H1 (cell line): ENCODE data around the gene ISG15. TPM values are rescaled to one million over a fixed set of nuclear protein-coding genes. Genes with fewer than 3 reads are reported as not detected.

Experiments
- polyA plus RNA-seq, 7 experiments: library from polyadenylated mRNA; depleted of rRNA in 3 of 7; stranded (reverse) in 5 of 7; unstranded in 2 of 7; fragments of >200 nt in 5 of 7; fragments of 200-250 nt in 2 of 7; gene quantifications; 1 replicate in 5 of 7; 2 replicates in 1 of 7; 4 replicates in 1 of 7; pipeline versions ENCODE4 v1.2.1 to v1.2.3, GENCODE V29; 2011 to 2013; ENCODE audit warnings: missing spikeins in 2 of 7, mixed read lengths in 2 of 7
- total RNA-seq: library from RNA; stranded (reverse); fragmentation: NEBNext Ultra II Directional; extraction: Animal tissue kit (Norgen Biotek cat#: 25700); gene quantifications from 2 replicates; pipeline ENCODE4 v1.2.1, GENCODE V29; 2021
- TF ChIP-seq, protein P1 (sequence below): fragments of 300-600 bp; sonication (generic); IDR thresholded peaks from 2 replicates; pipeline ENCODE4 v1.7.1; 2012; ENCODE audit warnings: low read length, moderate library complexity, mild to moderate bottlenecking, inconsistent platforms; ENCODE audit not compliant: insufficient replicate concordance

ISG15 gene
- total and polyA plus RNA-seq, 2 of the 8 experiments (the other 6 are each of a cell fraction or from before 2014, with no cell fraction given), result 29.3 to 121 TPM

DNA sequence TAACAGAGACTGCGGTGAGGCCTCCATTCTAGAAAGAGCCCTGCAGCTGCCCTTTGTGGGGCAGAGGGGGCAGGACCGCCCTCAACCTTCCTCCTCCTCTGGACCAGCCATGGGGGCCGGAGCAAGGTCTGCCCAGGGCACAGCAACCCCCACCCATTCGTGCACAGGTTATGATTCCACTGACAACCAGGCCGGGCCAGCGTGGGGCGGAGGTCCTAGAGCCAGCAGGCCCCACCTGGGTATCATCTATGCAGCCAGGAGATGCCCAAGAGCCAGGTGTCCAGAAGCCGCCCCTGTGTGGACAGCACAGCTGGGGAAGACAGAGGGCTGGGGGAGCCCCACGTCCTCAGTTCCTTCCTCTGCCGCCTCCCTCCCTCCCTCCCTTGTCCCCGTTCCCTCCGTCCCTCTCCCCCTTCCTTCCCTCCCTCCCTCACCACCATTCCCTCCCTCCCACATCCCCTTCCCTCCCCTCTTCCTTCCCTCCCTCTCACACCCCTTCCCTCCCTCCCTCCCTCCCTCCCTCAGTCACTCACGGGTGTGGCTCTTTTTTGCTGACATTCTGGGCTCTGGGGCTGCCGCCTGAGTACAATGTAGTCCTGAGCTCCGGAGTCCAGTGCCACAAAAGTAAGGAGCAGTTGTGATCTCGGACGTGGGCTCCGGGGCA is 48.5 kb downstream of the ISG15 start (continued):
- TF ChIP-seq, protein P1, sequence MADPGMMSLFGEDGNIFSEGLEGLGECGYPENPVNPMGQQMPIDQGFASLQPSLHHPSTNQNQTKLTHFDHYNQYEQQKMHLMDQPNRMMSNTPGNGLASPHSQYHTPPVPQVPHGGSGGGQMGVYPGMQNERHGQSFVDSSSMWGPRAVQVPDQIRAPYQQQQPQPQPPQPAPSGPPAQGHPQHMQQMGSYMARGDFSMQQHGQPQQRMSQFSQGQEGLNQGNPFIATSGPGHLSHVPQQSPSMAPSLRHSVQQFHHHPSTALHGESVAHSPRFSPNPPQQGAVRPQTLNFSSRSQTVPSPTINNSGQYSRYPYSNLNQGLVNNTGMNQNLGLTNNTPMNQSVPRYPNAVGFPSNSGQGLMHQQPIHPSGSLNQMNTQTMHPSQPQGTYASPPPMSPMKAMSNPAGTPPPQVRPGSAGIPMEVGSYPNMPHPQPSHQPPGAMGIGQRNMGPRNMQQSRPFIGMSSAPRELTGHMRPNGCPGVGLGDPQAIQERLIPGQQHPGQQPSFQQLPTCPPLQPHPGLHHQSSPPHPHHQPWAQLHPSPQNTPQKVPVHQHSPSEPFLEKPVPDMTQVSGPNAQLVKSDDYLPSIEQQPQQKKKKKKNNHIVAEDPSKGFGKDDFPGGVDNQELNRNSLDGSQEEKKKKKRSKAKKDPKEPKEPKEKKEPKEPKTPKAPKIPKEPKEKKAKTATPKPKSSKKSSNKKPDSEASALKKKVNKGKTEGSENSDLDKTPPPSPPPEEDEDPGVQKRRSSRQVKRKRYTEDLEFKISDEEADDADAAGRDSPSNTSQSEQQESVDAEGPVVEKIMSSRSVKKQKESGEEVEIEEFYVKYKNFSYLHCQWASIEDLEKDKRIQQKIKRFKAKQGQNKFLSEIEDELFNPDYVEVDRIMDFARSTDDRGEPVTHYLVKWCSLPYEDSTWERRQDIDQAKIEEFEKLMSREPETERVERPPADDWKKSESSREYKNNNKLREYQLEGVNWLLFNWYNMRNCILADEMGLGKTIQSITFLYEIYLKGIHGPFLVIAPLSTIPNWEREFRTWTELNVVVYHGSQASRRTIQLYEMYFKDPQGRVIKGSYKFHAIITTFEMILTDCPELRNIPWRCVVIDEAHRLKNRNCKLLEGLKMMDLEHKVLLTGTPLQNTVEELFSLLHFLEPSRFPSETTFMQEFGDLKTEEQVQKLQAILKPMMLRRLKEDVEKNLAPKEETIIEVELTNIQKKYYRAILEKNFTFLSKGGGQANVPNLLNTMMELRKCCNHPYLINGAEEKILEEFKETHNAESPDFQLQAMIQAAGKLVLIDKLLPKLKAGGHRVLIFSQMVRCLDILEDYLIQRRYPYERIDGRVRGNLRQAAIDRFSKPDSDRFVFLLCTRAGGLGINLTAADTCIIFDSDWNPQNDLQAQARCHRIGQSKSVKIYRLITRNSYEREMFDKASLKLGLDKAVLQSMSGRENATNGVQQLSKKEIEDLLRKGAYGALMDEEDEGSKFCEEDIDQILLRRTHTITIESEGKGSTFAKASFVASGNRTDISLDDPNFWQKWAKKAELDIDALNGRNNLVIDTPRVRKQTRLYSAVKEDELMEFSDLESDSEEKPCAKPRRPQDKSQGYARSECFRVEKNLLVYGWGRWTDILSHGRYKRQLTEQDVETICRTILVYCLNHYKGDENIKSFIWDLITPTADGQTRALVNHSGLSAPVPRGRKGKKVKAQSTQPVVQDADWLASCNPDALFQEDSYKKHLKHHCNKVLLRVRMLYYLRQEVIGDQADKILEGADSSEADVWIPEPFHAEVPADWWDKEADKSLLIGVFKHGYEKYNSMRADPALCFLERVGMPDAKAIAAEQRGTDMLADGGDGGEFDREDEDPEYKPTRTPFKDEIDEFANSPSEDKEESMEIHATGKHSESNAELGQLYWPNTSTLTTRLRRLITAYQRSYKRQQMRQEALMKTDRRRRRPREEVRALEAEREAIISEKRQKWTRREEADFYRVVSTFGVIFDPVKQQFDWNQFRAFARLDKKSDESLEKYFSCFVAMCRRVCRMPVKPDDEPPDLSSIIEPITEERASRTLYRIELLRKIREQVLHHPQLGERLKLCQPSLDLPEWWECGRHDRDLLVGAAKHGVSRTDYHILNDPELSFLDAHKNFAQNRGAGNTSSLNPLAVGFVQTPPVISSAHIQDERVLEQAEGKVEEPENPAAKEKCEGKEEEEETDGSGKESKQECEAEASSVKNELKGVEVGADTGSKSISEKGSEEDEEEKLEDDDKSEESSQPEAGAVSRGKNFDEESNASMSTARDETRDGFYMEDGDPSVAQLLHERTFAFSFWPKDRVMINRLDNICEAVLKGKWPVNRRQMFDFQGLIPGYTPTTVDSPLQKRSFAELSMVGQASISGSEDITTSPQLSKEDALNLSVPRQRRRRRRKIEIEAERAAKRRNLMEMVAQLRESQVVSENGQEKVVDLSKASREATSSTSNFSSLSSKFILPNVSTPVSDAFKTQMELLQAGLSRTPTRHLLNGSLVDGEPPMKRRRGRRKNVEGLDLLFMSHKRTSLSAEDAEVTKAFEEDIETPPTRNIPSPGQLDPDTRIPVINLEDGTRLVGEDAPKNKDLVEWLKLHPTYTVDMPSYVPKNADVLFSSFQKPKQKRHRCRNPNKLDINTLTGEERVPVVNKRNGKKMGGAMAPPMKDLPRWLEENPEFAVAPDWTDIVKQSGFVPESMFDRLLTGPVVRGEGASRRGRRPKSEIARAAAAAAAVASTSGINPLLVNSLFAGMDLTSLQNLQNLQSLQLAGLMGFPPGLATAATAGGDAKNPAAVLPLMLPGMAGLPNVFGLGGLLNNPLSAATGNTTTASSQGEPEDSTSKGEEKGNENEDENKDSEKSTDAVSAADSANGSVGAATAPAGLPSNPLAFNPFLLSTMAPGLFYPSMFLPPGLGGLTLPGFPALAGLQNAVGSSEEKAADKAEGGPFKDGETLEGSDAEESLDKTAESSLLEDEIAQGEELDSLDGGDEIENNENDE, result no peak
